HL-60 (cell line): Measurements from ENCODE around the gene MYO5C.

Experiments used
- GABPA ChIP-seq: IDR thresholded peaks from 2 replicates; pipeline ENCODE4 v1.6.1; 2012; ENCODE audit warnings: low read depth
- POLR2AphosphoS5 ChIP-seq: IDR thresholded peaks from 2 replicates; pipeline ENCODE4 v1.6.1; 2012; ENCODE audit warnings: low read depth
- SPI1 ChIP-seq: IDR thresholded peaks from 2 replicates; pipeline ENCODE4 v1.6.1; 2012; ENCODE audit warnings: low read depth, mild to moderate bottlenecking, borderline replicate concordance
- TF ChIP-seq, protein P1 (sequence below): IDR thresholded peaks from one replicate; pipeline ENCODE4 v1.5.1; 2011; ENCODE audit warnings: low read length, control low read depth, inconsistent platforms; ENCODE audit not compliant: insufficient read depth
- TF ChIP-seq, protein P2 (sequence below): IDR thresholded peaks from 2 replicates; pipeline ENCODE4 v1.6.1; 2012; ENCODE audit warnings: low read depth; ENCODE audit not compliant: insufficient replicate concordance

DNA sequence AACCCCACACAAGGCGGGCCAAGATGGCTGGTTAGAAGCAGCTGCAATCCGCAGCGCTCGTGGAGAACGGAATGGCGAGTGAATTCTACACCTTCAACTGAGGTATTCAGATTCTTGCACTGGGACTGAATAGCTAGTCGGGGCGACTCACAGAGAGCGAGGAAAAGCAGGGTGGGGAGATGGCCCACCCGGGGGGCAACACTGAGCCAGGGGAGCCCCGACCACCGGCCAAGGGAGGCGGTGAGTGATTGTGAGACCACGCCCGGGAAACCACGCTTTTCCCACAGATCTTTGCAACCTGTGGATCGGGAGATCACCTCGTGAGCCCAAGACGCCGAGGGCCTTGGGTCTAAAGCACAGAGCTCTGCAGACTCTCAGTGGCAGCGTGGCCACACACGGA, 132.7 kb downstream of the MYO5C start:
- TF ChIP-seq, protein P1, sequence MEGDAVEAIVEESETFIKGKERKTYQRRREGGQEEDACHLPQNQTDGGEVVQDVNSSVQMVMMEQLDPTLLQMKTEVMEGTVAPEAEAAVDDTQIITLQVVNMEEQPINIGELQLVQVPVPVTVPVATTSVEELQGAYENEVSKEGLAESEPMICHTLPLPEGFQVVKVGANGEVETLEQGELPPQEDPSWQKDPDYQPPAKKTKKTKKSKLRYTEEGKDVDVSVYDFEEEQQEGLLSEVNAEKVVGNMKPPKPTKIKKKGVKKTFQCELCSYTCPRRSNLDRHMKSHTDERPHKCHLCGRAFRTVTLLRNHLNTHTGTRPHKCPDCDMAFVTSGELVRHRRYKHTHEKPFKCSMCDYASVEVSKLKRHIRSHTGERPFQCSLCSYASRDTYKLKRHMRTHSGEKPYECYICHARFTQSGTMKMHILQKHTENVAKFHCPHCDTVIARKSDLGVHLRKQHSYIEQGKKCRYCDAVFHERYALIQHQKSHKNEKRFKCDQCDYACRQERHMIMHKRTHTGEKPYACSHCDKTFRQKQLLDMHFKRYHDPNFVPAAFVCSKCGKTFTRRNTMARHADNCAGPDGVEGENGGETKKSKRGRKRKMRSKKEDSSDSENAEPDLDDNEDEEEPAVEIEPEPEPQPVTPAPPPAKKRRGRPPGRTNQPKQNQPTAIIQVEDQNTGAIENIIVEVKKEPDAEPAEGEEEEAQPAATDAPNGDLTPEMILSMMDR, result no peak
- TF ChIP-seq, protein P2, sequence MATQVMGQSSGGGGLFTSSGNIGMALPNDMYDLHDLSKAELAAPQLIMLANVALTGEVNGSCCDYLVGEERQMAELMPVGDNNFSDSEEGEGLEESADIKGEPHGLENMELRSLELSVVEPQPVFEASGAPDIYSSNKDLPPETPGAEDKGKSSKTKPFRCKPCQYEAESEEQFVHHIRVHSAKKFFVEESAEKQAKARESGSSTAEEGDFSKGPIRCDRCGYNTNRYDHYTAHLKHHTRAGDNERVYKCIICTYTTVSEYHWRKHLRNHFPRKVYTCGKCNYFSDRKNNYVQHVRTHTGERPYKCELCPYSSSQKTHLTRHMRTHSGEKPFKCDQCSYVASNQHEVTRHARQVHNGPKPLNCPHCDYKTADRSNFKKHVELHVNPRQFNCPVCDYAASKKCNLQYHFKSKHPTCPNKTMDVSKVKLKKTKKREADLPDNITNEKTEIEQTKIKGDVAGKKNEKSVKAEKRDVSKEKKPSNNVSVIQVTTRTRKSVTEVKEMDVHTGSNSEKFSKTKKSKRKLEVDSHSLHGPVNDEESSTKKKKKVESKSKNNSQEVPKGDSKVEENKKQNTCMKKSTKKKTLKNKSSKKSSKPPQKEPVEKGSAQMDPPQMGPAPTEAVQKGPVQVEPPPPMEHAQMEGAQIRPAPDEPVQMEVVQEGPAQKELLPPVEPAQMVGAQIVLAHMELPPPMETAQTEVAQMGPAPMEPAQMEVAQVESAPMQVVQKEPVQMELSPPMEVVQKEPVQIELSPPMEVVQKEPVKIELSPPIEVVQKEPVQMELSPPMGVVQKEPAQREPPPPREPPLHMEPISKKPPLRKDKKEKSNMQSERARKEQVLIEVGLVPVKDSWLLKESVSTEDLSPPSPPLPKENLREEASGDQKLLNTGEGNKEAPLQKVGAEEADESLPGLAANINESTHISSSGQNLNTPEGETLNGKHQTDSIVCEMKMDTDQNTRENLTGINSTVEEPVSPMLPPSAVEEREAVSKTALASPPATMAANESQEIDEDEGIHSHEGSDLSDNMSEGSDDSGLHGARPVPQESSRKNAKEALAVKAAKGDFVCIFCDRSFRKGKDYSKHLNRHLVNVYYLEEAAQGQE, result no peak
- TF ChIP-seq POLR2AphosphoS5, result no peak
- no peak for TF ChIP-seq GABPA
- no peak for TF ChIP-seq SPI1
